Kidney (tissue), 22 donors: ENCODE measurements around the gene B3GNT5. TPM values are rescaled to one million over a fixed set of nuclear protein-coding genes. Genes with fewer than 3 reads are reported as not detected.
A peak's percentile ranks its signal among the peaks of the same experiment; 100 is the strongest.

Source experiments
- DNase-seq, 5 donors: peaks; one replicate each; pipeline ENCODE4 v3.0.0-alpha.2; 2013 to 2020
- FAIRE-seq: peaks from 2 replicates; lab custom pipeline; 2012; peaks lifted over from hg19 to GRCh38; lab: Jason Lieb, UNC
- H3K27ac ChIP-seq, 2 donors: one replicate each; pipeline ENCODE4 v1.7.0; 2013; ENCODE audit warnings: low read depth in 2 of 2, low read length in 2 of 2, inconsistent platforms in 1 of 2
- H3K27me3 ChIP-seq: one replicate; pipeline ENCODE4 v1.7.1; 2013; ENCODE audit warnings: low read length, inconsistent platforms; ENCODE audit not compliant: control insufficient read depth, insufficient read depth
- H3K36me3 ChIP-seq, 3 donors: one replicate each; pipeline versions ENCODE4 v1.7.0 to v1.7.1; 2013; ENCODE audit warnings: low read length in 3 of 3, control low read depth in 1 of 3, inconsistent platforms in 1 of 3; ENCODE audit not compliant: insufficient read depth in 3 of 3, control insufficient read depth in 2 of 3
- H3K4me1 ChIP-seq, 3 donors: one replicate each; pipeline versions ENCODE4 v1.7.0 to v1.7.1; 2013; ENCODE audit warnings: low read length in 3 of 3, inconsistent platforms in 1 of 3, low read depth in 1 of 3; ENCODE audit not compliant: control insufficient read depth in 2 of 3, insufficient read depth in 2 of 3
- H3K4me3 ChIP-seq, 3 donors: one replicate each; pipeline versions ENCODE4 v1.7.0 to v1.8.1; 2013; ENCODE audit warnings: low read length in 3 of 3, control low read depth in 1 of 3, inconsistent platforms in 1 of 3
- H3K9ac ChIP-seq, 3 donors: one replicate each; pipeline versions ENCODE4 v1.7.0 to v1.7.1; 2013; ENCODE audit warnings: low read length in 3 of 3, control low read depth in 1 of 3, inconsistent platforms in 1 of 3
- H3K9me3 ChIP-seq, 3 donors: one replicate each; pipeline versions ENCODE4 v1.7.0 to v1.7.1; 2013; ENCODE audit warnings: low read length in 3 of 3, control low read depth in 1 of 3, inconsistent platforms in 1 of 3; ENCODE audit not compliant: control insufficient read depth in 2 of 3, insufficient read depth in 1 of 3
- CTCF ChIP-seq: IDR thresholded peaks from 3 replicates; pipeline ENCODE4 v1.5.1; 2012; ENCODE audit warnings: mild to moderate bottlenecking, moderate library complexity, borderline replicate concordance; ENCODE audit not compliant: insufficient read depth; ENCODE audit errors: extremely low read depth
- intact Hi-C: fragments of 100-400 bp; cut with DNase I; formaldehyde crosslinking; loops from one replicate; pipeline ENCODE4 v1.11.1; 2022
- long read RNA-seq, 10 donors: library from polyadenylated mRNA in 1 of 10; unstranded in 1 of 10; transcript quantifications; one replicate each; pipeline ENCODE4 v2.0.0 and lab custom pipeline, GENCODE V29; 2021 to 2026
- polyA plus RNA-seq: library from polyadenylated mRNA; stranded (reverse); fragments of 350-450 nt; fragmentation: Illumina TruSeq; extraction: RNeasy Lipid Tissue Mini Kit (QIAGEN cat#74804); gene quantifications from one replicate; pipeline ENCODE4 v1.2.3, GENCODE V29; 2014; ENCODE audit warnings: low read depth, low replicate concordance; ENCODE audit not compliant: insufficient read depth
- total RNA-seq: library from RNA; stranded (reverse); fragmentation: NEBNext Ultra II Directional; extraction: Animal tissue kit (Norgen Biotek cat#: 25700); gene quantifications from one replicate; pipeline ENCODE4 v1.2.1, GENCODE V29; 2021
- donor health status: control.
- donor health status: control.
- donor health status: control.
- donor health status: control.
- donor health status: control.
- donor health status: DM: yes; HTN: yes; CAD: no.
- donor health status: Normal renal cell carcinoma (clear cell type).

Gene B3GNT5
- total RNA-seq (9.9 TPM), polyA plus RNA-seq (2.4 TPM)
- long read RNA-seq, donor 1, full-length matches to known transcripts, result 5 of 5 reads
- long read RNA-seq, donor 1, partial matches to known transcripts, result 0 of 5 reads
- long read RNA-seq, donor 1, other reads (novel, unspliced or antisense), result 0 of 5 reads
- long read RNA-seq, donor 2, full-length matches to known transcripts, result 5 of 5 reads
- long read RNA-seq, donor 2, partial matches to known transcripts, result 0 of 5 reads
- long read RNA-seq, donor 2, other reads (novel, unspliced or antisense), result 0 of 5 reads
- long read RNA-seq, donor 3, full-length matches to known transcripts, result 3 of 3 reads
- long read RNA-seq, donor 3, partial matches to known transcripts, result 0 of 3 reads
- long read RNA-seq, donor 3, other reads (novel, unspliced or antisense), result 0 of 3 reads
- long read RNA-seq, donor 4, full-length matches to known transcripts, result 9 of 18 reads
- long read RNA-seq, donor 4, partial matches to known transcripts, result 9 of 18 reads
- long read RNA-seq, donor 4, other reads (novel, unspliced or antisense), result 0 of 18 reads
- long read RNA-seq, donor 5, full-length matches to known transcripts, result 1 of 1 reads
- long read RNA-seq, donor 5, partial matches to known transcripts, result 0 of 1 reads
- long read RNA-seq, donor 5, other reads (novel, unspliced or antisense), result 0 of 1 reads
- long read RNA-seq, donor 6, partial matches to known transcripts, result 0 of 5 reads
- long read RNA-seq, donor 6, other reads (novel, unspliced or antisense), result 0 of 5 reads
- long read RNA-seq, donor 7, full-length matches to known transcripts, result 8 of 12 reads
- long read RNA-seq, donor 7, partial matches to known transcripts, result 0 of 12 reads
- long read RNA-seq, donor 7, other reads (novel, unspliced or antisense), result 4 of 12 reads
- long read RNA-seq, donor 8, partial matches to known transcripts, result 0 of 5 reads
- long read RNA-seq, donor 8, other reads (novel, unspliced or antisense), result 0 of 5 reads
- long read RNA-seq, donor 9, partial matches to known transcripts, result 0 of 1 reads
- long read RNA-seq, donor 9, other reads (novel, unspliced or antisense), result 0 of 1 reads
- long read RNA-seq, donor 10, full-length matches to known transcripts, result 6 of 6 reads
- long read RNA-seq, donor 10, partial matches to known transcripts, result 0 of 6 reads
- long read RNA-seq, donor 10, other reads (novel, unspliced or antisense), result 0 of 6 reads

- Histone ChIP-seq H3K27ac (peak within 1 kb of the TSS; percentile 89 to 94), H3K9ac (peak within 1 kb of the TSS; percentile 79 to 98 (median 90)), H3K4me3 (peak within 1 kb of the TSS; percentile 85 to 93 (median 92)), H3K27me3 (no peaks in the 10 kb centered on the region), H3K9me3 (no peaks in the 10 kb centered on the region), H3K36me3 (no peaks in the 10 kb centered on the region), H3K4me1 (peaks cover 0 to 2% (median 0%) of the 10 kb centered on the region in 3 donors)
- no peak for FAIRE-seq
- peak in 3 of 5 donors; percentile 54 to 81 (median 75) for DNase-seq
- intact Hi-C loops, result no loop called here
- TF ChIP-seq CTCF, result no peak
These were observed at the start of gene B3GNT5 for GRCh38 chr3:183252973-183253527. Gene B3GNT5 (plus strand): TSS chr3:183253253. CDS start chr3:183269799, 16,546 bp downstream.

- intact Hi-C loops, result no loop called here
- FAIRE-seq, result no peak
- H3K4me1 ChIP-seq, result no peaks in the 10 kb centered on the region
These were observed 49.4 kb upstream of the B3GNT5 start for GRCh38 chr3:183203670-183204069.

More at GRCh38 chr3:183203670-183204069, 49.4 kb upstream of the B3GNT5 start:
- Histone ChIP-seq H3K27ac (no peak overlapping the region), H3K4me3 (no peak overlapping the region), H3K9me3 (no peaks in the 10 kb centered on the region), H3K27me3 (no peaks in the 10 kb centered on the region), H3K36me3 (no peaks in the 10 kb centered on the region), H3K9ac (no peak overlapping the region)
- no peak for DNase-seq
- TF ChIP-seq CTCF, result no peak
